ENCODE data around the gene PHLDB3. TPM values are rescaled to one million over a fixed set of nuclear protein-coding genes. Genes with fewer than 3 reads are reported as not detected.
"Not testable (repeated sequence)": the region's sequence is repeated elsewhere in the genome, so short reads cannot be mapped to it uniquely, and the experiment has no call there.

The PHLDB3 gene
- total RNA-seq, 1 donor from 2014 or later, result 23.9 TPM

DNA sequence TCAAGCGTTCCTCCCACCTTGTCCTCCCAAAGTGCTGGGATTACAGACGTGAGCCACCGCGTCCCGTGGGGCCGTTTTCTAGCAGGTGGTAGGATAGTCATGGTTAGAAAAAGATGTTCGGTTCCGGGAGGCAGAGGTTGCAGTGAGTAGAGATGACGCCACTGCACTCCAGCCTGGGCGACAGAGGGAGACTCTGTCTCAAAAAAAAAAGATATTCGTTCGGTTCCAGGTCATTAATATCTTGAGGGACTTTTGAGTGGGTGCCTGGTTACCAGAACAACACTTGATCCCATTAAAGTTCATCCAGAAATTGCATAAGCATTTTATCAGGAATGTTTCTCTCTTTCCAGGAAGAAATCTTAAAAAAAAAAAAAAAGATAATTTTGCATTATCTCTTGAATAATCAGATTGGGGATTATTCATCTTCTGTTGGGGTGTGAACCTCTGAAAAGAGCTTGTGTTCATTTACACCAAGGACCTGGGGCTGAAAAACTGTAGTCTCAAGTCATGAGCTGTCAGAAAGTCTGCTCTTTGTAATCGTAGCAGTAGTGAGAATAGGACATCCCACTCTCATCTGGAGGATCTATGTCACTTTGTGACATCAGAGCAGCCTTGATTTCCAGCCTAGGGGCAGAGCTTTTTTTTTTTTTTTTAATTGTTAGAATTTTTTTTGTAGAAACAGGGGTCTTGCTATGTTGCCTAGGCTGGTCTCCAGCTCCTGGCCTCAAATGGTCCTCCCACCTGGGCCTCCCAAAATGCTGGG lies 23.5 kb upstream of the PHLDB3 start:
- DNase-seq (ENCODE audit: low read depth in 2 of 2), result no peak

DNA sequence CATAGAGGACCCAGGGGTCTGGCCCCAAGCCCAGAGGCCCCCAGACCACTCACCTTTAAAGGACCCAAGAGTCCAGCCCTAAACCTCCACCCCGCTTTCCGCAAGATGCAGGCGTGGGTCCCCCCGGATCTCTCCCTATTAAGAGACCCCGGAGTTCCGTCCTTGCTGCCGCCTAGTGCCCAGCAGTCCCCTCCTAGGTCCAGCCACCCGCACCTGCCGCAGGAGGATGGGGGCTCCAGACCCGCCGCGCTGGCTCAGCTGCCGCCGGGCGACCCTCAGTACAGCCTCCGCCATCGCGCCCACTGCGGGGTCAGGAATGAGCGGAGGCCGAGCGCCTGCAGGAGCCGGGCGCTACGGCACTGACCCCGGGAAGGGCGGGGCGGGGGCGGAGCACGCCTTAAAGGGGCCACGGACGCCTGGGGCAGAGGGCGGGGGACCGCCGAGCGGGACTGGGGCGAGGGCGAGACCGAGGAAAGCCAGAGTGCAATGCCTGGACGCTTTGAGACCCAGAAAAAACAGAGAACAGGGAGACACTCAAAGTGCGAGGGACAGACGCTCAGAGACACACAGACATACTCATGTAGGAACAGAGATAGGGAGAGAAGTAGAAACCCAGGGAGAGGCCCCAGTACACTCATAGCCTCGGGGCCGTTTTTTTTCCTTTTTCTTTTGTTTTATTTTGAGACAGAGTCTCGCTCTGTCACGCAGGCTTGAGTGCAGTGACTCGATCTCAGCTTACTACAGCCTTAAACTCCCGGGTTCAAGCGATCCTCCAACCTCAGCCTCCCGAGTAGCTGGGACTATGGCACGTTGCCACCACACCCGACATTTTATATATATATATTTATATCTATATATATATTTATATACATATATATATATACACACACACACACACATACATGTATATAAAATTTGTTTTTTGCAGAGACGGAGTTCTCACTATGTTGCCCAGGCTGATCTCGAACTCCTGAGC lies 22.6 kb upstream of the PHLDB3 start, which contains the start of gene ETHE1:
TSS of gene ETHE1 (minus strand) at position 318 of the 976 bp plus-strand sequence. CDS start at position 294, 24 bp downstream.
- peak in 1 of 2 donors; percentile 61 for DNase-seq (ENCODE audit: low read depth in 2 of 2)

DNA sequence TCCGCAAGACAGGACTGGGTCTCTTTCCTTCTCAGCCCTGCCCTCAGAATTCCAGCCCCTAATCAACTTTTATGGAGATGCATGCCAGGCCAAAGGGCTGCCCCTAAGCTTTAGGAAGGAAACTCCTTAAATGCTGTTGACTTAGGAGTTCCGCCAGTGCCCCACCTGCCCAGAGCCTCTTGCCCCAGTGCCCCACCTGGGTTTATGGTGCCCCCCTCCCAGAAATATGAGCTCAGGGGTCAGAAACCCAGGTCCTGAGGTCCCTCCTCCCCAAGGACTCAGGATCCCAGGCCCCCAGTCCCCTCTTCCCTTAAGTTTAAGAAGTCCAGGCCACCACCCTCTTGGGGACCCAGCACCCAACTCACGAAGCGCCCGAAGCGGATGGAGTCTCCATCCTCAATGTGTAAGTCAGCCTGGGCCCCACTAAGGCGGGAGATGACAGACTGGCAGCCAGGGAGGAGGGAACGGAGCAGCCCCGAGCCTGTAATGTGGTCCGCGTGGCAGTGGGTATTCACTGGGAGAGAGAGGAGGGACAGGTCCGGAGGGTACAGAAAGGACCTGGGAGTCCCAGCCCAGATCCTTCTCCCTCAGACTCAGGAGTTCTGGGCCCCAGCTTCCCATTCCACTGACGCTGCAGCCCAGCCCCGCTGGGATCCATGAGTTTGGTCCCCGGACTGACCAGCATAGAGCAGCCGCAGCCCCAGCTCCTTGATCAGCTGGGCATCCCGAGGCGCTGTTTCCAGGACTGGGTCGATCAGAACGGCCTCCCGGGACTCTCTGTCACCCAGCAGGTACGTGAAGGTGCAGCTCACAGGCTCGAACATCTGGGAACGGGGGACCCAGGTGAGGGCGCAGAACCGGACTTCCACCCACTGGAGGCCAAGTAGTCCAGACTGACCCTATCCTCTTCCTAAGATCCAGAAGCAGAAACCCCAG lies 21.6 kb upstream of the PHLDB3 start:
- peak in 1 of 2 donors; percentile 20 for DNase-seq (ENCODE audit: low read depth in 2 of 2)

- DNase-seq (ENCODE audit: low read depth in 2 of 2), result peak; percentile 32 to 43
Measured at GRCh38 chr19:43524922-43525835, 20.6 kb upstream of the PHLDB3 start.

GRCh38 chr19:43523696-43524095 lies 19.1 kb upstream of the PHLDB3 start:
- not testable (repeated sequence) for DNase-seq (ENCODE audit: low read depth in 2 of 2)

GRCh38 chr19:43522929-43523328 lies 18.4 kb upstream of the PHLDB3 start:
- DNase-seq (ENCODE audit: low read depth in 2 of 2), result no peak

- peak; percentile 74 to 81 for DNase-seq (ENCODE audit: low read depth in 2 of 2)
Measured at GRCh38 chr19:43519436-43520088, 15.0 kb upstream of the PHLDB3 start.

DNA sequence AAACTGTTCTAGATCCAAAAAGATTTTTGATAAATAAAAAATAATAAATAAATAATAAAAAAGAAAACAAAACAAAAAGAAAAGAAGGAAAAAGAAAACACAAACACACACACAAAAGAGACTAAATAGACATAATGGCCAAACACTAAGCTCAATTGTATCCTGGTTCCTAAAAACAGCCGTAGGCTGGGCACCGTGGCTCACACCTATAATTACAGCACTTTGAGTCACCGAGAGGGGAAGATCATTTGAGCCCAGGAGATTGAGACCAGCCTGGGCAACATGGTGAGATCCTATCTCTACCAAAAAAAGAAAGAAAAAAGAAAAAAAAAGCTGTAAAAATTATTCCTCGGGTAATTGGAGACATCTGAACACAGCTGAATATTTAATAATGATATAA lies 13.5 kb upstream of the PHLDB3 start:
- no peak for DNase-seq (ENCODE audit: low read depth in 2 of 2)

GRCh38 chr19:43512399-43512798 lies 7.9 kb upstream of the PHLDB3 start:
- not testable (repeated sequence) for DNase-seq (ENCODE audit: low read depth in 2 of 2)

DNA sequence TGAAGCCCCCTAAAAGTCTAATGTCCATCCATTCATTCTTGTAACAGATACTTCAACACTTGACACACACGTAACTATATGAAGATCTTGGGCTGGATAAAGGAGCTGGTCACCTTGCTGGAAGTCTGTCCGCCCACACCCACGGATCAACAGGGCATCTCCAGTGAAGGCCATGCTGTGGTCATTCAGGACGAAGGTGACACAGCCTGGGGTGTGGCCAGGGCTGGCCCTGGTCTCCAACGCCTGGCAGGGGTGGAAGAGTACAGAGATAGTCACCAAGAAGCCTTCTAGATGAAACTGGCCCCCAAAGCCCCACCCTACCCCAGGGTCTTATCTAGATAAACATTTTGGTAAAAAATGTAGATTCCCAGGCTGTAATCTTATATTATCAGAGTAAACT lies 6.8 kb upstream of the PHLDB3 start:
- DNase-seq (ENCODE audit: low read depth in 2 of 2), result no peak

- DNase-seq (ENCODE audit: low read depth in 2 of 2), result no peak
Measured at GRCh38 chr19:43510713-43511112, 6.2 kb upstream of the PHLDB3 start.

- no peak for DNase-seq (ENCODE audit: low read depth in 2 of 2)
Measured at GRCh38 chr19:43507880-43508279, 3.3 kb upstream of the PHLDB3 start.

- no peak for DNase-seq (ENCODE audit: low read depth in 2 of 2)
Measured at GRCh38 chr19:43506629-43507028, 2.1 kb upstream of the PHLDB3 start.

- no peak for DNase-seq (ENCODE audit: low read depth in 2 of 2)
Measured at GRCh38 chr19:43505941-43506340, 1.4 kb upstream of the PHLDB3 start.

- DNase-seq (ENCODE audit: low read depth in 2 of 2), result no peak
Measured at GRCh38 chr19:43505186-43505456, 575 bp upstream of the PHLDB3 start.

DNA sequence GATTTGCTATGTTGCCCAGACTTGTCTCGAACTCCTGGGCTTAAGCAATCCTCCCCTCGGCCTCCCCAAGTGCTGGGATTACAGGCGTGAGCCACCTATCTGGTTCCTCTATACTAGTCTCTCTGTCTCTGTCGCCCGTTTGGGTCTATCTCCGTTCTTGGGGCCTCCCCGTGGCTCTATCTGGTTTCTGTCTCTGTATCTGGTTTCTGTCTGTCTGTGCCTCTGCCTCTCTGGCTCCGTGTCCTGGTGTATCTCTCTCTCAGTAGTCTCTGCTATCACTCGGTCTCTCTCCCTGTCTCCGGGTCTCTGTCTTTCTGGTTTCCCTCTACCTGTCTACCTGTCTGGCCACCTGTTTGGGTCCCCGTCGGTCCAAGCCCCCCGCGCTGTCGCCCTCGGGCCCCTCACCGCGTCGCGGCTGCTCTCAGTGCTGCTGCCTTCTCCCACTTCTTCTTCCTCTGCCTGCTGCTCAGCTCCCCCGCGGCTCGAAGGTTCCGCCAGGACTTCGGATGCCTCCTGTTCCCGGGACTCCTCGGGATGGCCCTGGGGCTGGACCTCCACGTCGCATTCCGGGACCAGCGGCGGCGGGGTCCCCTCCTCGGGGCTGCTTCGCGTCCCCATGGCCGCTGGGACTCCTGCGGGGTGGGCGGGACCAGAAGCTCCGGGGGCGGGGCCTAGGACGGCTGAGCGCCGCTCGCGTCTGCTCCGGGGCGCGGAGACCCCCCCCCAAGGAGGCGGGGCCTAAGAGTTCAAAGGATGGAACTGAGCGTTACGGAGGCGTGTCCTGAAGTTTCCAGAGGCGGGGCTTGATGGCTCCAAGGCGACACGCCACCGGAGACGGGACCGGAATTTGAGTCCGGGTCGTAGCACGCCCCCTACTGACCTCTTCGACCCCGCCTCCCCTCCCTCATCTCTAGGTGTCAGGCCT lies 783 bp downstream of the PHLDB3 start:
- DNase-seq (ENCODE audit: low read depth in 2 of 2), result peak; percentile 89 to 94

- no peak for DNase-seq (ENCODE audit: low read depth in 2 of 2)
Measured at GRCh38 chr19:43502419-43502976, 2.0 kb downstream of the PHLDB3 start.

DNA sequence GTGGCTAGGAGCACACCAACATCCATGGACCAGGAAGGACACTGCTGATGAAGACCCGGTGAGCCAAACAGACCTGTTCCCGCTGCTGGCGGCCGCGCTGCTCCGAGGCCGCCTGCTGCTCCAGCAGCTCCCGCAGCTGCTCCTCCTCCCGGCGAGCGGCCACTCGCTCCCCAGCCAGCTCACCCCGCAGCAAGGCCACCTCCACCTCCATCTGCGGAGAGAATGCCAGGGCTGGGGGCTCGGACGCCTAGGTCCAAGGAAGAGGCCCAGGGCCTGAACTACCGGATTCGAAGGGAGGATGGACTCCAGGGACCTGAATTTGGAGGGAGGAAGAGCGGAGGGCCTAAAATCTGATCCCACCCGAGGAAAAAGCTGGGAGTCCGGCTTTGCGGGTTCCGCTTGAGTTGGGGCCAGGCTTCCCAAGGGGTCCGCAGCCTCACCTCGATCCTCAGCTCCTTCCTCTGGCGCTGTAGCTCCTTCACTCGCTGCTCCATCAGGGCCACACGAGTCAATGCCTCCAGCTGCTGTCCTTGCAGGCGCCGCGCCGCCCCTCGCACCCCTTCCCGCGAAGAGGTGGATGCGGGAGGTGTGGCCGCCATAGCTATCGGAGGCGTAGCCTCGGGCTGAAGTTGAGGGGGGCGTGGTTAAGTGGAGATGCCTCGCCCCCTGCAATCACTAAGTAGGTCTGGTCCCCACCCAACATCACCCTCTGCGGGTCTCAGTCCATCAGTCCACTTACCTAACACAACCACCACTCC lies 2.7 kb downstream of the PHLDB3 start:
- no peak for DNase-seq (ENCODE audit: low read depth in 2 of 2)
